H4 (cell line): Measurements from ENCODE around the gene TUBE1. TPM values are rescaled to one million over a fixed set of nuclear protein-coding genes. Genes with fewer than 3 reads are reported as not detected.
"Not testable (repeated sequence)": the region's sequence is repeated elsewhere in the genome, so short reads cannot be mapped to it uniquely, and the experiment has no call there.

ENCODE experiments used
- DNase-seq: peaks from one replicate; pipeline ENCODE4 v3.0.0-alpha.2; 2015; ENCODE audit warnings: low spot score
- total RNA-seq: library from RNA; depleted of rRNA; stranded (reverse); fragments of >200 nt; shearing (Covaris generic); gene quantifications from 2 replicates; pipeline ENCODE4 v1.2.3, GENCODE V29; 2014

Gene TUBE1
- total RNA-seq, 1 experiment from 2014 or later = 17.2 TPM

GRCh38 chr6:112062966-112063365 is 24.3 kb downstream of the TUBE1 start:
- DNase-seq = no peak

- no peak for DNase-seq
Observed at GRCh38 chr6:112061605-112062004, 25.7 kb downstream of the TUBE1 start.

- DNase-seq = no peak
Observed at GRCh38 chr6:112058243-112059032, 28.8 kb downstream of the TUBE1 start.

- no peak for DNase-seq
Observed at GRCh38 chr6:112054555-112055190, 32.6 kb downstream of the TUBE1 start.

GRCh38 chr6:112054001-112054400 is 33.3 kb downstream of the TUBE1 start, which contains the start of gene CCN6:
TSS of gene CCN6 (plus strand) at chr6:112054104. CDS start at chr6:112054358, 254 bp downstream.
- no peak for DNase-seq

- DNase-seq = not testable (repeated sequence)
Observed at GRCh38 chr6:112051251-112051740, 36.0 kb downstream of the TUBE1 start.

GRCh38 chr6:112050429-112050828 is 36.9 kb downstream of the TUBE1 start:
- DNase-seq = no peak

- DNase-seq = no peak
Observed at GRCh38 chr6:112049996-112050395, 37.3 kb downstream of the TUBE1 start.

GRCh38 chr6:112049026-112049799 is 38.1 kb downstream of the TUBE1 start:
- no peak for DNase-seq

- not testable (repeated sequence) for DNase-seq
Observed at GRCh38 chr6:112047523-112047922, 39.8 kb downstream of the TUBE1 start.

- DNase-seq = no peak
Observed at GRCh38 chr6:112044856-112045255, 42.4 kb downstream of the TUBE1 start.

- DNase-seq = no peak
Observed at GRCh38 chr6:112044196-112044595, 43.1 kb downstream of the TUBE1 start.

GRCh38 chr6:112043032-112044007 is 44.0 kb downstream of the TUBE1 start:
- DNase-seq = peak; percentile 79

GRCh38 chr6:112041535-112041934 is 45.7 kb downstream of the TUBE1 start:
- no peak for DNase-seq

- no peak for DNase-seq
Observed at GRCh38 chr6:112040956-112041355, 46.3 kb downstream of the TUBE1 start.

GRCh38 chr6:112039431-112039770 is 47.9 kb downstream of the TUBE1 start:
- DNase-seq = no peak

GRCh38 chr6:112038756-112039430 is 48.4 kb downstream of the TUBE1 start:
- no peak for DNase-seq

- no peak for DNase-seq
Observed at GRCh38 chr6:112038268-112038667, 49.0 kb downstream of the TUBE1 start.

GRCh38 chr6:112037783-112038216 is 49.5 kb downstream of the TUBE1 start:
- peak; percentile 79 for DNase-seq

- DNase-seq = no peak
Observed at GRCh38 chr6:112036088-112036637, 51.1 kb downstream of the TUBE1 start.
